ENCODE results near the gene LSMEM2. TPM values are rescaled to one million over a fixed set of nuclear protein-coding genes. Genes with fewer than 3 reads are reported as not detected.
"Not testable (repeated sequence)": the region's sequence is repeated elsewhere in the genome, so short reads cannot be mapped to it uniquely, and the experiment has no call there.

LSMEM2 gene
- total and polyA plus RNA-seq, 2 of the 8 experiments (the other 6 are each of a cell fraction or from before 2014, with no cell fraction given) = 0.58 to 0.68 TPM

DNA sequence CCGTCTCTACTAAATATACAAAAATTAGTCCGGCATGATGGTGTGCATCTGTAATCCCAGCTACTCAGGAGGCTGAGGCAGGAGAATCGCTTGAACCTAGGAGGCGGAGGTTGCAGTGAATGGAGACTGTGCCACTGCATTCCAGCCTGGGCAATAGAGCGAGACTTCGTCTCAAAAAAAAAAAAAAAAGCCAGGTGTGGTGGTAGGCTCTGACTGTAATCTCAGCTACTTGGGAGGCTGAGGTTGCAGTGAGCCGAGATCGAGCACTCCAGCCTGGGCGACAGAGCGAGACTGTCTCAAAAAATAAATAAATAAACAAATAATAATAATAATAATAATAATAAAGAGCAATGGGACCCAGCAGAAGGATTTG lies 6.4 kb upstream of the LSMEM2 start:
- not testable (repeated sequence) for H2BK5ac ChIP-seq (ENCODE audit: low read depth, low read length); H3K23ac ChIP-seq (ENCODE audit: insufficient read length); H3K9ac ChIP-seq (replicated peaks in 1 of 4; ENCODE audit: extremely low read depth in 1 of 4, low read depth in 3 of 4, low read length in 3 of 4); H4K5ac ChIP-seq (ENCODE audit: insufficient read length, low read depth, low read length); H3K23me2 ChIP-seq (ENCODE audit: low read depth, low read length); H4K8ac ChIP-seq (ENCODE audit: extremely low read depth, insufficient read depth, low read length); H3K79me1 ChIP-seq (ENCODE audit: low read depth, low read length); H3K36me3 ChIP-seq (ENCODE audit: control insufficient read depth in 2 of 4, insufficient read depth in 4 of 4, low read length in 3 of 4); FAIRE-seq; H3K14ac ChIP-seq (ENCODE audit: insufficient read length); H4K91ac ChIP-seq (replicated peaks; ENCODE audit: insufficient read length, low read length); H2BK12ac ChIP-seq (ENCODE audit: low read depth, low read length); H3K27ac ChIP-seq (ENCODE audit: low read depth, low read length); H3K18ac ChIP-seq (ENCODE audit: extremely low read depth, low read length); H3K79me2 ChIP-seq (ENCODE audit: control insufficient read depth in 1 of 2, insufficient read depth in 2 of 2, low read length in 2 of 2); H2BK120ac ChIP-seq (replicated peaks; ENCODE audit: low read depth, low read length); H4K20me1 ChIP-seq (replicated peaks in 1 of 2; ENCODE audit: control insufficient read depth in 1 of 2, insufficient read depth in 2 of 2, low read length in 2 of 2); H3K4me3 ChIP-seq (ENCODE audit: extremely low read depth in 1 of 4, insufficient read depth in 2 of 4, low read depth in 3 of 4, low read length in 4 of 4); H2AK5ac ChIP-seq (ENCODE audit: low read depth, low read length); DNase-seq (ENCODE audit: low read depth in 1 of 2, low spot score in 2 of 2); H3K56ac ChIP-seq (replicated peaks; ENCODE audit: insufficient read length, low read depth, low read length); H3K9me3 ChIP-seq (ENCODE audit: insufficient read depth in 2 of 2, low read depth in 1 of 2, low read length in 1 of 2); H2AFZ ChIP-seq (ENCODE audit: low read length); H2BK20ac ChIP-seq (ENCODE audit: low read length); H3K4ac ChIP-seq (replicated peaks; ENCODE audit: insufficient read length, low read depth, low read length); H2BK15ac ChIP-seq (ENCODE audit: low read length)
- Histone ChIP-seq H3K4me2 (ENCODE audit: insufficient read depth in 1 of 2, low read depth in 2 of 2, low read length in 2 of 2) (peak overlapping the region in 1 of 2 experiments; percentile 2; a peak in 1 of 4 replicates), H3K27me3 (replicated peaks in 1 of 4; ENCODE audit: control insufficient read depth in 3 of 4, extremely low read depth in 1 of 4, insufficient read depth in 3 of 4, low read length in 3 of 4) (peaks cover 27 to 47% (median 41%) of the 10 kb centered on the region in 4 experiments), H3K4me1 (replicated peaks in 1 of 4; ENCODE audit: control insufficient read depth in 3 of 4, insufficient read depth in 4 of 4, low read length in 3 of 4) (peaks cover 0 to 26% (median 24%) of the 10 kb centered on the region in 4 experiments; a peak in 6 of 7 replicates)
- CTCF ChIA-PET (ENCODE audit: partially characterized antibody) = interaction anchor here (0.7 to 53.5 kb wide), 8 partner anchors 9 to 89 kb away, joined by 3 to 2149 read pairs (median 31); partner anchors contain the start of genes GNAI2 and SLC38A3
- POLR2A ChIA-PET (ENCODE audit: partially characterized antibody) = interaction anchor here (0.7 to 4.4 kb wide), 6 partner anchors 8 to 98 kb away, joined by 3 to 35 read pairs (median 4); partner anchors contain the start of gene IFRD2
- 79% methylated on average over 10 of the region's 10 CpGs; no CpG with 5 or more reads in 1 of the 2 experiments for WGBS, 2 experiments (ENCODE audit: extremely low coverage in 1 of 2, insufficient coverage in 1 of 2, insufficient read length in 1 of 2, insufficient replicate concordance in 2 of 2, low coverage in 1 of 2, low lambda C conversion rate in 2 of 2, missing lambda C conversion rate in 1 of 2)
